HT-29 (cell line): Measurements from ENCODE around the gene EPS8L2. TPM values are rescaled to one million over a fixed set of nuclear protein-coding genes. Genes with fewer than 3 reads are reported as not detected.

Experiments used
- DNase-seq: peaks from one replicate; pipeline ENCODE4 v3.0.0-alpha.2; 2015; ENCODE audit warnings: low spot score
- total RNA-seq: library from RNA; depleted of rRNA; stranded (reverse); fragments of >200 nt; shearing (Covaris generic); gene quantifications from 2 replicates; pipeline ENCODE4 v1.2.3, GENCODE V29; 2014; rRNA removed

The EPS8L2 gene
- 473 and 503 TPM in 2 replicates for total RNA-seq

DNA sequence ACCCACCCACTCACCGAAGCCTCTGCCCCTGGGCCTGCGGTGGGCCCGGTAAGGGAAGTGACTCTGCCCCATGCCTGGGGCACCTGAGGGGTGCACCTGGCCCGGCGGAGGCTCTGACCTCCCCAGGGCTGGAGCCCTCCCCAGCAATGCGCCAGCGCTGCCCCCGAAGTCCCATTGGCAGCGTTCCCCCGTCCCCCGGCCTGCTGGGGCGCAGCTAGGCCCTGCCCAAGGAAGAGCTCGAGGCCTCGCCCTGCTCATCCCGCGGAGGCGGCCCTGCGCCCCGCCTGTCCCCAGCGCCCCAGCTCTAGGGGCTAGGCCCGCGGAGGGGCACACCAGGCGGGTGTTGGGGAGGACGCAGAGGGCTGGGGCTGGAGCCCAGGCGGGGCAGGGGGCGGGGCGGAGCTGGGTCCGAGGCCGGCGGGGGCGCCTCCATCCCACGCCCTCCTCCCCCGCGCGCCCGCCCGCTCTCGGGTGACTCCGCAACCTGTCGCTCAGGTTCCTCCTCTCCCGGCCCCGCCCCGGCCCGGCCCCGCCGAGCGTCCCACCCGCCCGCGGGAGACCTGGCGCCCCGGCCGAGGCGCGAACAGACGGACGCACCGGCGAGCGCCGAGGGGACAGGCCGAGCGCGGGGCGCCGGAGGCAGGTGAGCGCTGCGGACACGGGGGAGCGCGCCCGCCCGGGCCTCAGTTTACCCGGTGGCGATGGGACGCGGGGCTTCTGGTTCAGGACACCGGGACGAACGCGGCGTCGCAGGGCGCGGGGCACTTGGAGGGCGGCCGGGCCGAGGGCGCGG is at the start of gene EPS8L2:
Gene EPS8L2, plus strand, starts transcription at position 586 of the 793 bp plus-strand sequence. CDS start 3,177 bp downstream, outside the sequence.
- peak; percentile 81 for DNase-seq

DNA sequence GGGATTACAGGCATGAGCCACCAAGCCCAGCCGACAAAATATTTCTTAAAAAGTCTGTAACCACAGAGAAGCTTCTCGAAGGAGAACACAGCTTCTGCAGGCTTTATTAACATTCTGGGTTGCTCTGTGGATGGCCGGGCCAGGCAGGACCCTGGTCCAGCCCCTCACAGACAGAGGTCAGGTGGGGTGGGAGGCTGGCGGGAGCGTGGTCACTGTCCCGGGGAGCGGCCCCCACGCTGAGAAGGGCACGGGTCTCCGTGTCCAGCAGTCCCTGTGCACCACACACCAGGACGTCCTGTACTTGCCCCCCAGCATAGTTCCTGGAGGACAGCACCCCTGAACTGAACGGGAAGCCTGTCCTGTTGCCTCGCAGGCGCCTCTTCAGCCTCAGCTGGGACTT is 49.6 kb upstream of the EPS8L2 start:
- DNase-seq: no peak

DNA sequence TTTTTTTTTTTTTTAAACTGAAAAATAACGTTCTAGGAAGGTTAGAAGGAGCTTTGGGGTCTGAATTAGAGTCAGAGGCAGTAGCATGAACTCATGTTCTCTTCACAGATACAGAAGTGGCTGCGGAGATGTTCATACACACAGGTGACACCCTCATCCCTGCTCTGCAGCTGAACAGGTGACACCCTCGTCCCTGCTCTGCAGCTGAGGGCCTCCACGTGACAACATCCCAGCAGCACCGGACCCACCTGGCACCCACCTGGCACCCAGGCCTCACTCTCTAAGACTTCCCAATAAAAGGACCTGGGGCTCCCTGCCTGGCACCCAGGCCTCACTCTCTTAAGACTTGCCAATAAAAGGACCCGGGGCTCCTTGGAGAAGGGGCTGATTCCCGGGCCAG is 49.2 kb upstream of the EPS8L2 start:
- no peak for DNase-seq

DNA sequence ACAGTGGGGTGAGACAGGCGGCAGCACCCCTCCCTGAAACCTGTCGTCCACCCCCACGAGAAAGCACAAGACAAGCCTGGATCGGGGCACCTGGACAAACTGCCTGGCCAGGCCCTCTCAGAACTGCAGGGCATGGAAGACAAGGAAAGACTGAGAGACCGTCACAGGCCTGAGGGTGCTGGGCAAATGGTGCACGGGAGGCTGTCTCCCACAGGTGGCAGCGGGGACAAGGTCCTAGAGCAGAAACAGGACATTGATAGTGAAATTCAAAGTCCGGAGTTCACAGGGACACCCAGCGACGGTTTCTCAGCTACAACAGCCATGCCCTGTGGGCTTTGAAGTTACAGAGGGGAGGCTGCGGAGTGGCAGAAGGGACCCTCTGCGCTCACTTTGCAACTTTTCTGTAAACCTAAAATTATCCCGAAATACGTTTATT is 48.3 kb upstream of the EPS8L2 start:
- no peak for DNase-seq

DNA sequence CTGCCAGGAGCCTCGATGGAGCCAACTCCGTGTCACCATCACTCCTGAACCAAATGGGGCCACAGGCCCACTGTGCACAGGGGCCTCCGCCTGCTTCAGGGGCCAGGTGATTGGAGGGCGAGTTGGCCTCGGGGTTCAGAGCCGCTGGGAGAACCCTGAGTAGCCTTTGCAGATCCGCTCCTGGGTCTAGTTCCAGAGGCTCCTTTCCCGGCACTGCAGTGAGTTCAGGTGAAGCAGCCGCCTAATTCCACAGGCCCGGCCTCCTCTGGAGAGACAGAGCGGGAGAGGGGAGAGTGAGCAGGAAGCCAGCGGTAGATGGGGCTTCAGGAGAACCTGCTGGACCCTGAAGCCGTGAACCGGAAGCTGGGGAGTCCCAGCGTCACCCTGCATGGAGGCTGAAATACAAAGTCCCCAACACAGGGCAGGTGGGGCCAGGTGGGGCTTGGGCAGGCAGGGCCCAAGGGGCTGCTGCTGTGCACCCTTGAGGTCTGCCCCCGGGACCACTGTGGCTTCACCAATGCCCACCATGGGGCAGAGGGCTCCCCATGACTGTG is 46.4 kb upstream of the EPS8L2 start:
- DNase-seq: no peak

DNA sequence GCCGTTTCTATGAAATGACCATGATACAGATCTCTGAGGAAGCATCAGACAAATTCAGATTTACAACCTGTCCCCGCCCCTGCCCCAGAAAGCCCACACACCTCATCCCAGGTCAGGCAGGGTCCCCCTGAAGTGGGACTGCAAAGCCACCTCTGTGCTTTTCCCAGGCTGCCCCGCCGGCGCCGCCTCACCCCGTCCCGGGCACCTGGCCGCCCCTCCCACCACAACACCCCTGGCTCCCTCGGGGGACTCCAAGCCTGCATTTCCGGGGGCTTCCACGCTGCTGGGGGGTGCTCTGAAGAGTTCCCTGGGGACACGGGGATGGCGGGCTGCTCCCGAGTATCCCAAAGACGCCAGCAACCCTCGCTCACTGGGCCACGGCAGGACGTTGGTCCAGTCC is 45.8 kb upstream of the EPS8L2 start:
- no peak for DNase-seq

DNA sequence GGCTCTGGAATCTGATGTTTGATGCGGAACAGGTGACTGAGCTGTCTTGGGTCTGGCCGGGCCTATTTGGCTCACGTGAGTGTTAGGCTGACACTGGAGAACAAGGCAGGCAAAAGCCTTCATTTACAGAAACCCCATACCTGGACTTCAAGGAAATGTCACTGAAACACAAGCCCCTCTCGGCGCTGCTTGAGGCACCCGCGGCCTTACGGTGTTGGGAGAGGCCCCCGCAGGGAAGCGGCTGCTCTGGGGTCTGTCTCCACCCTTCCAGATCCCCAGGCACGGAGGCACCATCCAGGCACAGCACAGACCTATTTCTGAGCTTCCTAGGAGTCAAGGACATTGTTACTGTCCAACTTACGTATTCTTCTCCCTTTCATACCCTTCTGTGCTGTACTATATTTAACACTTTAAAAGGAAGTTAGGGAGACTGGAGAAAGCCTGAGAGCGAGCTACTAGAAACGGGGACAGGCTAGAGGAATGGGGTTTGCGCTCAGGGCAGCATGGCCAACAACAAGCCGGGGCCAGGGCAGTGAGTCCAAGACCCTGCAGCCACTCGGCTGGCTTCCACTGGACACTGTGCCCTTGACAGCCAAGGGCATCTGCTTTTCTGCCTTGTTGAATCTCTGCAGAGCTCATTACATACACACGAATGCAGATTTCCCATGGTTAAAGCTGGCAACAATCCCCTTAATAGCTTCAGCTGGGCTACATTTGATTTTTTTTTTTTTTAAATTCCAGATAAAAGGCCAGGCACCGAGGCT is 45.2 kb upstream of the EPS8L2 start:
- DNase-seq: no peak

DNA sequence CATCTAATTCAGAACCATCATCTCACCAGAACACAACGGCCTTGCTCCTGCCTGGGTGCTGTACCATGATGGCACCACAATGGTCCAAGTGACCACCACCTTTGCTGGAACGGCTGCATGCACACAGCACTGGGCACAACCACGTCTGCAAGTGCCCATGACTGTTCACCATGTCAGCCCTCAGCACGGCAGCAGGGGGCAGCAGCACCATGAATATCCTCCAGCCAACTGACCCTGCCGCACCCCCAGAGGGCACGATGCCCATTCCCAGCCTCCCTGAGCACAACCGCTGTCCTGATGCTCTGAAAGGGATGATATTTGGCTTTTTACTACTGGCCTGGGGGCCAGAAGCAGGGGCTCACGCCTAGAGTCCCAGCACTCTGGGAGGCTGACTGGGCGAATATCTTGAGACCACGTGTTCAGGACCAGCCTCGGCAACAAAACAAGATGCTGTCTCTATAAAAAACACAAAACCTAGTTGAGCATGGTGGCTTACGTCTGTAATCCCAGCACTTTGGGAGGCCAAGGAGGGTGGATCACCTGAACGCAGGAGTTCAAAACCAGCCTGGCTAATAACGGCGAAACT is 43.2 kb upstream of the EPS8L2 start:
- peak; percentile 86 for DNase-seq

DNA sequence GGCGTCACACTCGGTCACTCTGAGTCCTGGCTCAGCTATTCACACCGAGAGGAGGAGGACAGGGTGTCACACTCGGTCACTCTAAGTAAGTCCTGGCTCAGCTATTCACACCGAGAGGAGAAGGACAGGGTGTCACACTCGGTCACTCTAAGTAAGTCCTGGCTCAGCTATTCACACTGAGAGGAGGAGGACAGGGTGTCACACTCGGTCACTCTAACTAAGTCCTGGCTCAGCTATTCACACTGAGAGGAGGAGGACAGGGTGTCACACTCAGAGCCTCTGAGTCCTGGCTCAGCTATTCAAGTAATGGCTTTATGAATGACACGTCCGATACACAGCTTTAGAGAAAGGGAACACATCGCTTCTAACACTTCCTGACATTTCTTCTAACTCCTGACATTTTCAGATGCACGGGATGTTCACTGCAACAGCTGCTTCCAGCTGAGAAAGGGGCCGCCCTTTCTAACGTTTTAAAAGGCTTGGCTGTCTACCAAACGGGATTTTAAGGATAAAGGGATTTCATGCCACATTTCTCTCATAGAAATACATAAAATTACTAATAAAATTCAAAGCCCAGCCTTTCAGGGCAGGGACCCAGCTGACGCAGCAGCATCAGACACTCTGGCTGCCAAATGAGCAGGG is 40.8 kb upstream of the EPS8L2 start:
- DNase-seq: no peak

DNA sequence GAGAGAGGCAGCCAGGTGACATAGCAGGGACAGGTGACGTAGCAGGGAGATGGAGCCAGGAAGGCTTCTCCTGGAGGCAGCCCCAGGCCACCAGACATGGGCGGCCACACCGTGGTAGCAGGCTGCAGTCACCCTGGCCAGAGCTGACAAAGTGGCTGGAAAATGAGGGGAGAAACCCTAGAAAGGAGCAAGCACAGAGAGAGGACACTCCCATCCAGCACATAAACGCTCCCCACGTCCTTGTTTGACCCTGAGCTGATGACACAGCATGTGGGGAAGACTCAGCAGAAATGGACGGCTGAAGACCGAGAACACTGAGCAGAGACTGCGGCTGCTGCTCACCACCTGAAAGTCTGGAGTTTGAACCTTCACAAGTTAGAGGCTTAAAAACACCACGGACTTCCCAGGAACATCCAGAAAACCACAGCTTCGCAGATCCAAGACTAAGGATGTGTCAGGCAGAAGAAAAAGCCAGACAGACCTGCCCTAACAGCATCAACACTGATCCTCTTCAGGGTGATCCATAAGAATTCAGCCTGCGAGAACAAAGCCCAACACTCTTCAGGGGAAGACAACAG is 40.2 kb upstream of the EPS8L2 start:
- no peak for DNase-seq

DNA sequence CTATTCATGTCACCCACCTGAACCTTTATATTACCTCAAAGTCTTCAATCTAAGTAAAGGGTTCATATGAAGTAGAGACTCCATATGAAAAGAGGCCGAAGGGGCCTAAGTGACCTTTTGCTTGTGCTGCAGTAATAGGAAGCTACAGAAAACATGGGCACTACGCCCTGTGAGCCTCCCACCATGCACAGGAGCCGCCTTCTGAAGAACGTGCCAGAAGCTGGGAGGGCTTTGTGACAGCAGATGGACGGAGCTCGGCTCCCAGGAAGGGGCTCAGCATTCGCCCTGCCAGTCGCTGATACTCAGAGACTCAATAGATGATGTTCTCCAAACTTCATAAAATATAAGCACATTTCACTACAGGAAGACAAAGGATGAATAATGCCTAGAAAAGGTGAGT is 32.2 kb upstream of the EPS8L2 start:
- DNase-seq: no peak

DNA sequence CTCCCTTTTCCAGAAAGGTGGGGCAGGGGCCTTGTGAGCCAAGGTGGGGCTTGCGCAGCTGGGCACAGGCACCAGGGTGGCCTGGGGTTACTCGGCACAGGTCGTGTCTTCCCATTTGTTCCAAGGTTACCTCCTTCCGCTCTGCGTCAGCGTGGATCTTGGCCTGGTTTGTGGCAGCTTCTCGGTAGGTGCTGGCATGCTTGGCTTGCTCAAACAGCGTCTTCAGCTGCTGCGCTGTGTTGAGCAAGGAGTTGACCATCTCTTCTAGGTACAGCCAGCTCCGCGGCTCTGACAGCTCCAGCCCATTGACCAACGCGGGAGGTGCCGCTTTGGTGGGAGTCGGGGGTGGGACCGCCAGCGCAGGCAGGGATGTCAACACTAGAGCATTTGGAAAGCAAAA is 31.6 kb upstream of the EPS8L2 start:
- DNase-seq: no peak

DNA sequence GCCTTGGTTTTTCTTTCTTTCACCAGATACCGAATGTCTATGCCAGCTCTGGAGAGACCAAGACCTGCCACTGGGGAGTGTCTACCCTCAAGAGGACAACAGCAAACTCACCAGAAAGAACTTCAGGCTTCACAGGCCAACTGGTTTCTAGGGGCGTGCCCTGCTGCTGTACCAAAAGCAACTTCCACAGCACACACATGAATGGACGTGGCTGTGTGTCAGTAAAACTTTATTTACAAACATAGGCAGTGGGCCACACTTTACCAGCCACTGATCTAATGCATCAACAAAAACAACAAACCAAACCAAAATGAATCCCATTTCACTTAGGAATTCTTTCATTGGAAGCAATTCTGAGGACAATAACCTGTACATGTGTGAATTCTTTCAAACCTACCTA is 27.7 kb upstream of the EPS8L2 start:
- no peak for DNase-seq

DNA sequence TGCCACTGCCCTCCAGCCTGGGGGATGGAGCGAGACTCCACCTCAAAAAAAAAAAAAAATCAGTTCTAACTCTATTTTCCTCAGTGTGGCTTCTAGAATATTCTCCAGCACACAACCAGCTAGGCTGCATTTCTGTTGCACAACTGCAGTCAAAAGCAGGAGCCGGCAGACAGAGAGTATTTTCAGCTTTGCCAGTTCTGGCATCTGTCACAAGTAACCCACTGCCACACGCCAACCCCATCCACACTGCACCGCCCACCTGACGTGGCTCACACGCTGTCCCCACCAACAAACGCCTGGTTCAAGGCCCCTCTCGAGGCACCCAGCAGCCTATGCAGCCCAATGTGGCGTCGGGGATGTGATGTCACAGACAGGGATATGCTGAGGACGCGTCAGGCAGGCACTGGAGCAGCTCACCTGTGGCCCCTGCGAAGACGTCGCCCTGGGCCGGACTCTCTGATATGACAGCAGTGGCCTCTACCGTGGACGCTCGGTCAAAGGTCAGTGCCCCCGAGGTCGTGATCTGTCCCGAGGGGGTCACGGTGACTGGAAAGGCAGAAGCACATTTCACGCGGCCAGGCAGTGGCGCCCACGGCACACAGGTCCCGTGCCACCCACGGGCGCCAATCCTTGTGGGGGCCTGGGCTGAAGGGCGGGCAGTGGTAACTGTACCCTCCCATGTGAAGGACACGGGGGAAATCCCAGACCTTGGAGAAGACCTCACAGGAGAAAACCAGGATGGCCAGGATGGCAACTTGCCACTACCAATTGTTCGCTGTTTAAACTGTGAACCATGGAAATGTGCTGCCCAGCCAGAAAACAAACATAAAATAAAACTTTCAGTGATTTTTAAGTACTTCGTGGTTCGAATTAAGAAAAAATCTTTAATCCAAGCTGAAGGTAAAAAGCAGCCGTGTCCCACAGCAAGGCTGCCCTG is 26.5 kb upstream of the EPS8L2 start:
- DNase-seq: no peak

DNA sequence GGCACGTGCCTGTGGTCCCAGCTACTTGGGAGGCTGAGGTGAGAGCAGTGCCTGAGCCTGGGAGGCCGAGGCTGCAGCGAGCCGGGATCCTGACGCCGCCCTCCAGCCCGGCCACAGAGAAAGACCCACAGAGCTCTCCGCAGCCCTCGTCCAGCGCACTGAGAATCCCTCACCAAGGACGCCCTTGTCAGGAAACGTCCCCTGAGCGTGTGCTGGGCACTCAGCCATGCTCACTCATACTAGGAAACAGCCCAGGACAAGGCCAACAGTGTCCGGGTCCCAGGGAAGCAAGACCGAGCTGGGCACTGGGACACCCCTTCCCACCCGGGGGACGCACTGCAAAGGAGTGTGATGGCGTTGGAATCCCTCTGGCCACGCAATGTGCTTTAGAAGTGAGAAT is 25.6 kb upstream of the EPS8L2 start:
- no peak for DNase-seq

DNA sequence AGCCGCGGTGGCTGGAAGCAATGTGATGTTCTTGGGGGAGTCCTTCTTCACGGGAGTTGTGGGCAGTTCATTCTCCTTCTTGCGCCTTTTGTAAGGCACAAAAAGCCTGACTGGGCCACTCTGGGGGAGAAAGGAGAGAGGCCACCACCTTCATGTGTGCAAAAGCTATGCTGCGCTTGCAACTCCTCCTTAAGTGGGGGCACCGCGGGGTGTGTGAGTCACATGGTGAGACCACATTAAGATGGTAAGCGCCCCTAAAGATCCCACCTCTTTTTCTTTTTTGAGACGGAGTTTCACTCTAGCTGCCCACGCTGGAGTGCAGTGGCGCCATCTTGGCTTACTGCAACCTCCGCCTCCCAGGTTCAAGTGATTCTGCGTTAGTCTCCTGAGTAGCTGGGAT is 25.1 kb upstream of the EPS8L2 start:
- DNase-seq: no peak

DNA sequence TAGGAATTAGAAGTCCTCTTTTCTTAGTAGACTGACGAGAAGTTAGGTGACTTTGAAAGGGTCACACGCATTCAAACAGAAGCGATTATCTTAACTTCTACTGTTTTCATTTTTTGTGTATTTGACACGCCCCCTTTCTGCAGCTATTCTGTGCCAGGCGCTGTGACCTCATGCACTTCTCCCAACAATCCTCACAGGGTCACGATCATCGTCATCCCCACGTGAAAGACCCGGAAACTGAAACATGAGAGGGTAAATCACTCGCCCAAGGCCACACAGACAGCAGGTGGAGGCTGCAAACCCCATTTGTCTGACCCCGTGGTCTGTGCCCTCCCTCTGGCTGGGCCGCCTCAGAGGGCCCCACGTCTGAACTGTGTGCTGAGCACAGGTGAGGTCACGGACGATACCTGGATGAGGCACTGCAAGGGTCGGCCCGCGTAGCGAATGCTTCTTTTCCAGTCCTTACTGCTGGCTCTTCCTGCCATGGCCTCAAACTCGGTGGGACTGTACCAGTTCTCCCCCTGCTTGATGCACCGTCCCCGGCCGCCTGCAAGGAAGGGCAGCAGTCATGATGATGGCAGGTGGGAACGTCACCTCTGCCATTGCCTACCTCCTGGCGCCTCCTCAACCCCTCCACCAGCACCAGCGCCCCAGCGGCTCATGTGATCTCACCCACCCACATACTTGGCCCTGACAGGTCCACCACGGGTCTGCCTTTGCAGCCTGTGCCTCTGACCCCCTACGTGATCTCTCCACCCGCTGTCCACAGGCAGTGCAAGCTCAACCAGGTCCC is 19.4 kb upstream of the EPS8L2 start:
- DNase-seq: no peak

DNA sequence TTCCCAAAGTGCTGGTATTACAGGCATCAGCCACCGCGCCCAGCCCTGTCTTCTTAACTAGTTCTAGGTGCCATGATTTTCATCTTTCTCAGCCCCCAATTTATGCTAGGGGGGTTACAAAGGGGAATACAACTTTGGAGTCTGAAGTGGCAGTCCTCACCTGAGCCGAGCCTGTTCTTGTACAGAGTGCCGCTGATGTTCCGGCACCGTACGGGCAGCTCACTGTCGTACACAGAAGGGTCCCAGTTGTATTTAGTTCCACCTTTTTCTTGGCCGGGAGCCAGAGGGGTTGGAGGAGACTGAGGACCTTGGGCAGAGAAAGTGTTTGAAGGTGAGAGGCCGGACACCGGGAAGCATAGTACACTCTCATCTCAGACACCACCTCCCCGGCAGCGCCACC is 18.3 kb upstream of the EPS8L2 start:
- no peak for DNase-seq

DNA sequence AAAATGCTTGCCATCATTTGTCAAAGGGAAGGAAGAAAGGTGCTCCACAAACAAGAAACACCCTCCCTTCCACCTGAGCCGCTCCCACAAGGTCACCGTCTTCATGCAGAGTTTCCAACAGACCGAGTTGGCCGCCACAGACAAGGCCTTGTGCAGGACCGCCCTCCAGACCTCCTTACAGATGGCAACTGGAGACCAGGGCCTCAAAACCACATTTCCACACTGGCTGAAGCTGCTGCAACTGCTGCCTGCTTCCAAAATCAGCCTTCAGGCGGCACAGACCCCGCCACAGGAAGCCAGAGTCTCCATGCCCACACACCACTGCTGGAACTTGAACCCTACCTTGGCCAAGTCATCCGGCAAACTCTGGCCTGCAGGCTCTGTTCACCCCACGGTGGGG is 17.4 kb upstream of the EPS8L2 start:
- no peak for DNase-seq
